Activated CD4-positive, alpha-beta T cell treated with anti-CD3 and anti-CD28 coated beads, Interleukin-2, Interleukin-4, amounts not matched to agents 100 ng/mL and 50 ng/mL, durations not matched to agents 16 hours and 8 hours (primary cell): Measurements from ENCODE around the gene CYSRT1.
"Not testable (repeated sequence)": the region's sequence is repeated elsewhere in the genome, so short reads cannot be mapped to it uniquely, and the experiment has no call there.

Experiments used
- DNase-seq: peaks from one replicate; pipeline ENCODE4 v3.0.0-alpha.2; 2020; ENCODE audit warnings: low spot score

Gene CYSRT1

DNA sequence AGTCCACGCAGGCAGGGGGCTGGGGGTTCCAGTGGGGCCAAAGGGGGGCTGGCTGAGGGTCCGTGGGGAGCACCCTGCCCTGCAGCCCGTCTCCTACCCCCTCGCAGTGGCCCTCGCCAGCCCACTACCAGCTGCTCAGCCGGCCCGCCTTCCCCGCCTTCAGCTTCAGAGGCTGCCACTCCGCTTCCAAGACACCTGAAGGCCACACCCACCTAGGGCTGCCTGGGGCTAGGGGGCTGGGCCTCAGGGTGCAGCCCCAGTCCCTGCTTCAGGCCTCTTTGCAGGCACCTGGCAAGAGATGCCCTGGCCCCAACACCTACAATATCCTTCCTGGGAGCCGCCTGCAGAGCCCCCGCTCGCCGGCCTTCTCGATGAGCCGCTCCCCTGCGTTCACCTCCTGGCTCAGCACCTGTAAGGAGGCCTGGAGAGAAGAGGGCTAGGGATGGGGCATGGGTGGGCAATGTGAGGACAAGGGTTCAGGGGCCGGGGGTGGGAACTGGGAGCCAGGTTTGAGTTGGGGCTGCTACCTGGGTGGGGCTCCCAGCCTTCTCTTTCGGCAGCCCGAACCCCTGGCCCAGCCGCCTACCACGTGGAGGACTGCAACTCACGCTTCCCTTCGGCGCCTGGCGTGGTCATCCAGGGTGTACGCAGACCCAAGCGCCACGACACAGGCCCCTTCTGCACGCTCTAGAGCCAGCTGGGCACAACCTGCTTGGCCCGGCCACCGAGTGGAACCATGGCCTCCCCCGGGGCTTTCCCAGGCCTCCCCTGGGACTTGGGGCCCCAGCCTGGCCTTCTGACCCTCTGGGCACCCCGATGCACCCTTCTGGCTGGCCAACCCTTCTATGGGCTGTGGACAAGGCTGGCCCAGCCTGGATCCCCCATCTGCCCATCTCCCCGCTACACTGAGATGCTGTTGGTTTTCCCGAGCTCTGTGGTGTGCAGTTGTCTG is 27.9 kb downstream of the CYSRT1 start:
- DNase-seq: no peak

DNA sequence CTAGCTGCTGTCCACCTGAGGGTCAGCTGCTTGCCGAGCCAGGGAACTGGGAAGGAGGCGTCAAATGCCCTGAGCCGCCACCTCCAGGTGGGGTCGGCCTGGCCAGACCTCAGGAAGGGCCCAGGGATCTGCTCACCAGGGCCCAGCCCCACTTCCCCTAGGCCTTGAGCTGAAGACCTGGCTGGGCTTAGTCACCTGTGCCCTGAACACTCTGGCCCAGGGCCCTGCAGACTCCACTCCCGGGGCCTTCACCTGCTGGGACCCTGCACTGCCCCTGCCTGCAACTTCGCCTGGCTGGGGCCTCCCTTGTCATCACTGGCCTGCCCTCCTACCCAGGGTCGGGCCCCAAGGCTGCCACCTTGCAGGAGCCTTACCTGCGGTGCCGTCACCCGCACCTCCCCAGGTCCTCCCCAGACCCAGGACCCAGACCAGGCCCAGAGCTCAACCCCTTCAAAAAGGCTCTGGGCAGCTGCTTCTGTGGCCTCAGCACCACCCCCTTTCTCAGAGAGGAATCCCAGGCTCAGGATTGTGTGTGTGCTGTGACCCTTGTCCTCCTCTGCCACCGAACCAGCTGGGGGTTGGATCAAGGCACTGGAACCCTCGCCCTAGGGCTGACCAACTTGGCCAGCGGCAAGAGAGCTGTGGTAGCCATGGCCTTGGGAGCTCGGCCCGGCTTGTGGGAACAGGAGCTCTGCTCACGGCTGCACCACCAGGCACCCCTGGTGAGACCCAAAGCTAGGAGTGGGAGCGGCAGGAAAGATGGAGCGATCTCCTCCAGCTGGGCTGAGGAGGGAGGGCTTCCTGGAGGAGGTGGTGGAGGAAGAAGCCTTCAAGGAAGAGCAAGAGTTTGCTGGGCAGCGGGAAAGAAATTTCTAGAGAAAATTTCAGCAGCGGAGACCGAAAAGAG is 29.0 kb downstream of the CYSRT1 start:
- no peak for DNase-seq

DNA sequence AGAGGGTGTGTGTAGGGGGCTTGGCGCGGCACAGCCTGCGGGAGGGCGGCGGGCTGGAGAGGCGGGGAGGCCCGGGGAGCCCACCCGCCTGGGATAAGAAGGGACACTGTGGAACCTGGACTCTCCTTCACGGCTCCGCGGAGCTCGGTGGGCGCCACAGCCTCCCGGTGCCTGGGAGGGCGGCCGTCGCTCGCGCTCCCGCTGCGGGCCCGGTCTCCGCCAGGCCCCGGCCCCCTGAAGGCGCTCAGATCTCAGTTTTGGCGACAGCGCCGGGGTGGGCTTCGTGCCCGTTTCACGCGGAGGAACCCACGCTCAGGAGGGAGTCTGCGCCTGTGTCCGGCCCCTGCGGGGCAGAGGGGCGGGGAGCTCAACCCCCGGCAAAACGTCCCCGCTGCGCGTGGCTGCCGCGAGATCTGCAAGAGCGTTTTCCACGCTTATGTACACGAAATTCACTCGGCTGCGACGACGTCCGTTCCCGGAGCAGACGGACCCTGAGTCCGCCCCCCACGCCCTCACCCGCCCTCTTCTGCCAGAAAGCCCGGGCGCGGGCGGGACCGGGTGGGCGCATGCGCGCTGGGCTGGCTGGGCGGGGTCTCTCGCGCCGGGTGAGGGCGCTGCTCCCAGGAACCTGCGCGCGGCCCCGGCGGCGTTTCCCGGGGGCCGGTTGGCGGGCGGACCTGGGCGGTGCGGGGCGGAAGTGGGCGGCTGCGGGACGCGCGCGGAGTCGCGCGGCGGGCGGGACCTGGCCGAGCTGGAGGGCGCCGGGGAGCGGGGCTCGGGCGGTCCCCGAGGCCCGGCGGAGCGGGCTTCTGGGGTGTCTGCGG is 29.9 kb downstream of the CYSRT1 start, which contains the start of gene NELFB:
Gene NELFB (plus strand): TSS at position 704 of the 824 bp plus-strand sequence.
- DNase-seq: peak; percentile 95

DNA sequence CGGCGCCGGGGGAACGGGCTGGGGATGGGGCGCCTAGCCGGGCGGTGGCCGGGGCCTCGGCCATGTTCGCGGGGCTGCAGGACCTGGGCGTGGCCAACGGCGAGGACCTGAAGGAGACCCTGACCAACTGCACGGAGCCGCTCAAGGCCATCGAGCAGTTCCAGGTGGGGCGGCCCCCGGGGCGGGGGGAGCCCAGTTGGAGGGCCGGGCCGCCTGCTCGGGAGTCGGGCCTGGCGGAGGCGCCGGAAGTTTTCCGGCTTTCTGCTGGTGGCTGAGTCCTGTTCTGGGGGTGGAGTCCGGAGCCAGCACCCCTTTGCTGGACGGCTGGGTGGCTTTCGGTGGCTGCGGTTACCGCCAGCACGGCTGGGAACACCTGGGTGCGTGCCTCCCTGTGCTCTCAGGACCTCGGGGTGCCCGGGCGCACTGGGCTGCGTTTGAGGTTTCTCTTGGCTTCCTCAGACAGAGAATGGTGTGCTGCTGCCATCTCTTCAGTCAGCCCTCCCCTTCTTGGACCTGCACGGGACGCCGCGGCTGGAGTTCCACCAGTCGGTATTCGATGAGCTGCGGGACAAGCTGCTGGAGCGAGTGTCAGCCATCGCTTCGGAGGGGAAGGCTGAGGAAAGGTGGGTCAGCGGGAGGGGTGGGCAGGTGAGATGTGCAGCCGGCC is 30.6 kb downstream of the CYSRT1 start:
- peak; percentile 37 for DNase-seq

DNA sequence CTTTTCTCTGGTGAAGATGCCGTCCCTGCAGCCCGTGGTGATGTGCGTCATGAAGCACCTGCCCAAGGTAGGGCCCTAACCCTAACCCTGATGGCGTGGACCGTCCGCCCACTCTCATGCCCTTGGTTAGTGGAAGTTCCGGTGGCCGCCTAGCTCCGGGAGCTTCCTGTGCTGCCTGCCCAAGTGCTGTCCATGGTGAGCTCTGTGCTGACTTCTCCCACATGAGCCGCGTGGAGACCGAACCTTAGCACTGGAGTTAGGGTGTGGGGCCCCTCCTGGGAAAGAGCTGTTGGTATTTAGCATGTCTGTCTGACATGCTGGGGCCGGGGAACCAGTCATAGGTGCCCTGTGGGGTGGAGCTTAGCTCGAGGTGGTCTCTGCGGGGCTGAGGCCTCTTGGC is 31.4 kb downstream of the CYSRT1 start:
- no peak for DNase-seq

DNA sequence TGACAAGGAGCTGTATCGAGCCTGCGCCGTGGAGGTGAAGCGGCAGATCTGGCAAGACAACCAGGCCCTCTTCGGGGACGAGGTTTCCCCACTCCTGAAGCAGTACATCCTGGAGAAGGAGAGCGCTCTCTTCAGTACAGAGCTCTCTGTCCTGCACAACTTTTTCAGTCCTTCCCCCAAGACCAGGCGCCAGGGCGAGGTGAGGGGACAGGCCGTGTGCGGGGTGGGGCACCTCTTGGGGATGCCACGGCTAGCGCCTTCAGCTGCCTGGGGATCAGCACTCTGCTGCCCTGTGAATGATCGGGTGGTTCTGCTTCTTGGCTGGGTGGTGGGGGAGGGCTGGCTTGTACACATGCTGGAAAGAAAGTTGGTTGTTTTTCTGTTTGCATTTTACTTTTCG is 31.9 kb downstream of the CYSRT1 start:
- no peak for DNase-seq

DNA sequence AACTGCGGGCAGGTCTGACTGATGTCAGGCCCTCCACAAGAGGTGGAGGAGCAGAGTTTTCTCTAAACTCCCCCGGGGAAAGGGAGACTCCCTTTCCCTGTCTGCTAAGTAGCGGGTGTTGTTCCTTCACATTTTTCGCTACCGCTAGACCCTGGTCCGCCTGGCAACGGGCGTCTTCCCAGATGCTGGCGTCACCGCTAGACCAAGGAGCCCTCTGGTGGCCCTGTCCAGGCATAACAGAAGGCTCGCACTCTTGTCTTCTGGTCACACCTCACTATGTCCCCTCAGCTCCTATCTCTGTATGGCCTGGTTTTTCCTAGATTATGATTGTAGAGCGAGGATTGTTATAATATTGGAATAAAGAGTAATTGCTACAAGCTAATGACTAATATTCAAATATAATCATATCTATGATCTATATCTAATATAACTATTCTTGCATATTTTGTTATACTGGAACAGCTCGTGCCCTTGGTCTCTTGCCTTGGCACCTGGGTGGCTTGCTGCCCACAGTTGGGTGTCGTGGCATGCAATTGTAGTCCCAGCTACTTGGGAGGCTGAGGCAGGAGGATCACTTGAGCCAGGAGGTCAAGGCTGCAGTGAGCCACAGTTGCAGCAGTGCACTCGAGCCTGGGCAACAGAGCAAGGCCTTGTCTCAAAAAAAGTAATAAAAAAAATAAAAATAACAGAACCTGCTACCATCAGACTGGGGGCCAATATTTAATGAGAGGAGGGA is 37.4 kb downstream of the CYSRT1 start:
- DNase-seq: not testable (repeated sequence)

DNA sequence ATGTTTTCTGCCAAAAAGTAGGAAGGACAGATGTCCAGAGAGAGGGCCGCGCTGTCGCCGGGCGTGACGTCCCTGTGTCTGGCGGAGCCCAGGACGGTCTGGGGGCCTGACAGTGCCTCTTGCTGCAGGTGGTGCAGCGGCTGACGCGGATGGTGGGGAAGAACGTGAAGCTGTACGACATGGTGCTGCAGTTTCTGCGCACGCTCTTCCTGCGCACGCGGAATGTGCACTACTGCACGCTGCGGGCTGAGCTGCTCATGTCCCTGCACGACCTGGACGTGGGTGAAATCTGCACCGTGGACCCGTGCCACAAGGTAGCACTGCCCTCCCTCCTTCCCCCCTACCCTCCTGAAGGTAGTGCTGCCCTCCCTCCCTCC is 37.9 kb downstream of the CYSRT1 start:
- no peak for DNase-seq

DNA sequence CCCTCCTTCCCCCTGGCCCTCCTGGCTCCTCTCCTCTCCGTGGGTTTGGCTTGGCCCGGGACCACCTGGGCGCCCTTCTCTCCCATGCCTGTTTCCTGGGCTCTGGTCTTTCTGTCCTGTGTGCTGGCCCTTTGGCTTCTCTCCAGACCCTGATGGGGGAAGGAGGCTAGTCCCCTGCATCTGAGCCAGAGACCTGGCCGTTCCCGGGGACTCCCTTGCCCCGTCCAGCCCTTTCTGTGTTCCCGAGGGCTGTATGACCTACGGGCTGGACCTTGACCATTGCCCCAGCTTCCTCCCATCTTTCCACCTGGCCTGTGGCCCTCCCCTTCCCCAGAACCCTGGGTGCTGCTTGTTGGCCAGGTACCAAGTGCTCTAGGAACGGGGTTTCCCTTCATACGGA is 38.5 kb downstream of the CYSRT1 start:
- DNase-seq: no peak

DNA sequence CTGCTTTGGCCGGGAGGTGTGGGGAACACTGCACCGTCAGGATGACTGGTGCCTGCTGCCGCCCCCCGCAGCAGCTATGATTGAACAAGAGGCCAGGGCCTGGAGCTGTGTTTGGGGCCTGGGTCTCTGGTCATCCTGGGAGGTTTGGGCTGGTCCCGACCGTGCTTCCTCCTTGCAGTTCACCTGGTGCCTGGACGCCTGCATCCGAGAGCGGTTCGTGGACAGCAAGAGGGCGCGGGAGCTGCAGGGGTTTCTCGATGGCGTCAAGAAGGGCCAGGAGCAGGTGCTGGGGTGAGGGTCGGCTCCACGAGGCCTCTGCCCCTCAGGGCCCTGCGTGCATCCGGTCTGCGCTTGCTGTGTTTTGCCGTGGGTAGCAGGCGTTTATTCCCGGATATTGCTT is 39.1 kb downstream of the CYSRT1 start:
- DNase-seq: no peak

DNA sequence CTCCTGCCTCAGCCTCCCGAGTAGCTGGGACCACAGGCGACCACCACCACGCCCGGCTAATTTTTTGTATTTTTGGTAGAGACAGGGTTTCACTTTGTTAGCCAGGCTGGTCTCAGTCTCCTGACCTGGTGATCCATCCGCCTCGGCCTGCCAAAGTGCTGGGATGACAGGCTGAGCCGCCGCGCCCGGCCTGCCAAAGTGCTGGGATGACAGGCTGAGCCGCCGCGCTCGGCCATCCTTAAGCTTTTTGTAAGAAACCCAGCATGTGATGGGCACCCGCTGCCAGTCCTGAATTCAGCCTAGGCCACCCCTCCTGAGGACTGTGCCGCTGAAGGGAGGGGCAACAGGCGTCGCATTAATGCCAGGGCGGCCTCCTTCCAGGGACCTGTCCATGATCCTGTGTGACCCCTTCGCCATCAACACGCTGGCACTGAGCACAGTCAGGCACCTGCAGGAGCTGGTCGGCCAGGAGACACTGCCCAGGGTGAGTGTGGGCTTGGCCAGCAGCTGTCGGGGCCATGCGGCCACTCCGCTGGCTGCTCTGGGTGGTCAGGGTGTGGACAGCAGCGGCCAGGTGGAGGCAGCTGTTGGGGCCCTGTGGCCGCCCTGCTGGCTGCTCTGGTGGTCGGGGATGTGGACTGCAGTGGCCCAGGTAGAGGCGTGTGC is 40.7 kb downstream of the CYSRT1 start:
- DNase-seq: no peak

DNA sequence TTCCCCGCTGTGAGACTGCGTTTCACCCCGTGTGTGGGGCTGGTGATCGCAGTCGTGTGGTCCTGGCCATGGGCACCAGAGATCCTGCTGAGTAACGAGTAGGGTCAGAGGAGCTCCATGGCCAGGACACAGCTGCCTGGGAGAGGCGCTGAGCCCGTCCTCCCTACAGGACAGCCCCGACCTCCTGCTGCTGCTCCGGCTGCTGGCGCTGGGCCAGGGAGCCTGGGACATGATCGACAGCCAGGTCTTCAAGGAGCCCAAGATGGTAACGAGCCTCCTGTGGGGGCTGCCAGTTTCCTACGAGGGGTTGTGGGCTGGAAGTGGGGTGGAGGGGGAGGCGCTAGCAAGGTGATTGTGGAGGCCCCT is 41.2 kb downstream of the CYSRT1 start:
- no peak for DNase-seq

DNA sequence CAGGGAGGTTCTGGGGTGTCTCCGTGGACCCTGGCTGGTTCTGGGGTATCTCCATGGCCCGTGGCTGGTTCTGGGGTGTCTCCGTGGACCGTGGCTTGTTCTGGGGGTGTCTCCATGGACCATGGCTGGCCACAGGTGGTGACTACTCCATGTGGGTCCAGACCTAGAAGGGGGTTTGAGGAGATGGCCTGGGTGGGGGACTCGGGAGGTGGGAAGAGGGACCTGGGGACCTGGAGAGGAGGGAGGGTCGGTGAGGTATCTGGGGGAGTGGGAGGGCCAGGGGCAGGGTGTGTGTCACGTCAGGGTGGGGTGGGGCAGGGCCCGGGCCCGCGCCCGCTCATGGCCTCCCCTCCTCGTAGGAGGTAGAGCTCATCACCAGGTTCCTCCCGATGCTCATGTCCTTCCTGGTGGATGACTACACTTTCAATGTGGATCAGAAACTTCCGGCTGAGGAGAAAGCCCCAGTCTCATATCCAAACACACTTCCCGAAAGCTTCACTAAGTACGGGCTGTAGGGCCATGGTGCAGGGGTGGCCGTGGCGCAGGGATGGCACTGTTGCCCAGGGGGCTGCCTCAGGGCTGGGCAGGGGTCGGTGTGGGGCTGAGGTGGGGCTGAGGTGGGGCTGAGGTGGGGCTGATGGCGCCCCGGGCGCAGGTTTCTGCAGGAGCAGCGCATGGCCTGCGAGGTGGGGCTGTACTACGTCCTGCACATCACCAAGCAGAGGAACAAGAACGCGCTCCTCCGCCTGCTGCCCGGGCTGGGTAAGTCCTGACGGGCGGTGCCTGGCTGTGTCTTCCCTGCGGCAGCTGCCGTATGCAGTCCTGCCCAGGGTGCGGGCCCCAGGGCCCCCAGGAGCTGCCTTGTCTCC is 41.8 kb downstream of the CYSRT1 start:
- no peak for DNase-seq

DNA sequence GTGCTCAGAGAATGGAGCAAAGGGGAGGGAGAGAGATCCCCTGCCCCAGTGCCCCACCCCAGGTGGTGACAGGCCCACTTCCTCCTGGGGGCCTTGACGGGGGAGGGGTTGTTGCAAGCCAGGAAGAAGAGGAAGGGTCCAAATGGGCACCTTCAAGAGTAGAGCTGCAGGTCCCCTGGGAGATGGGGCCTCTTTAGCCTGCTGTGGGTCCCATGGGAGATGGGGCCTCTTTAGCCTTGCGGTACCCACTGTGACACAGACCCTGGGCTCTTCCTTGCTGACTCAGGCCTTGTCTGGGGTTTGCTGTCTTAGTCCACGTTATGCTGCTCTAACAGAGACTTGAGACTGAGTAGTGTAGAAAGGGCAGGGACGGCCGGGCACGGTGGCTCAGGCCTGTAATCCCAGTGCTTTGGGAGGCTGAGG is 43.0 kb downstream of the CYSRT1 start:
- DNase-seq: no peak

DNA sequence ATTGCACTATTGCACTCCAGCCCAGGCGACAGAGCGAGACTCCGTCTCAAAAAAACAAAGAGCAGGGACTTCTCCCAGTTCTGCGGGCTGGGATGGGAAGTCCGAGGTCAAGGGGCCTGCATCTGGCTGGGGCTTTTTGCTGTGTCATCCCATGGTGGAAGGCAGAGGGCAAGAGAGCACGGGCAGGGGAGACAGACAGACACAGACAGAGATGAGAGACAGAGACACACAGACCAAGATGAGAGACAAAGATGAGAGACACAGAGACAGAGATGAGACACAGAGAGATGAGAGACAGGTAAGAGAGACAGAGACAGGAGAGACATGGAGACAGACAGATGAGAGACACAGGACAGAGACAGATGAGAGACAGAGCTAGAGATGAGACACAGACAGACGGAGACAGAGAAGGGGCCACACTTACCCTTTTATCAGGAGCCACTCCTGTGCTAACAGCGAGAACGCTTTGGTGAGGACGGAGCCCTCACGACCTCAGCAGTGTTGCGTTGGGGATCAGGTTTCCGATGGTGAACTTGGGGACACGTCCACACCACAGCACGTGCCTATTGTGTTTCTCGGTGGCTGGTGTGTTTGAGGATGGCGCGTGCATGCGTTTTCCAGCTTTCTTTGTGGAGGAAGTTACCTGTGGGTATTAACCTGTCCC is 43.7 kb downstream of the CYSRT1 start:
- no peak for DNase-seq

DNA sequence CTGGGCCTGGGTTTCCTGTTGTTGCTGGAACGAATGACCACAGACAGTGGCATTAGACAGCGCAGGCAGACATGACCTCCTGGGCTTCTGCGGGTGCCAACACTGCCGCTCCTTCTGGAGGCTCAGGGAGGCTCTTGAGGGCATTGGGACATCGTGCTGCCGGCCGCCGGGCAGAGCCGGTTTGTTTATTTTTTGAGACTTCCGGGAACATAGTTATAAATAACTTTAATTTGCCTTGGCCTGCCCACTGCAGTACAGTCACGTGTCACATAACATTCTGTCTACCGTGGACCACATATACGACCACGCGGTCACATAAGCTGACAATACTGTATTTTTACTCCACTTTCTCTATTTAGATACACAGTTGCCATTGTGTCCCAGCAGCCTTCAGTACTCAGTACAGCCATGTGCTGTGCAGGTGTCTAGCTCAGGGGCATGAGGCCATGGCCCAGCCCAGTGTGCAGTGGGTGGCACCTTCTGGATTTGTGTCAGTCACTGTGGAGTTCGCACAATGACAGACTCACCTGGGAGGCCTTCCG is 44.3 kb downstream of the CYSRT1 start:
- no peak for DNase-seq

DNA sequence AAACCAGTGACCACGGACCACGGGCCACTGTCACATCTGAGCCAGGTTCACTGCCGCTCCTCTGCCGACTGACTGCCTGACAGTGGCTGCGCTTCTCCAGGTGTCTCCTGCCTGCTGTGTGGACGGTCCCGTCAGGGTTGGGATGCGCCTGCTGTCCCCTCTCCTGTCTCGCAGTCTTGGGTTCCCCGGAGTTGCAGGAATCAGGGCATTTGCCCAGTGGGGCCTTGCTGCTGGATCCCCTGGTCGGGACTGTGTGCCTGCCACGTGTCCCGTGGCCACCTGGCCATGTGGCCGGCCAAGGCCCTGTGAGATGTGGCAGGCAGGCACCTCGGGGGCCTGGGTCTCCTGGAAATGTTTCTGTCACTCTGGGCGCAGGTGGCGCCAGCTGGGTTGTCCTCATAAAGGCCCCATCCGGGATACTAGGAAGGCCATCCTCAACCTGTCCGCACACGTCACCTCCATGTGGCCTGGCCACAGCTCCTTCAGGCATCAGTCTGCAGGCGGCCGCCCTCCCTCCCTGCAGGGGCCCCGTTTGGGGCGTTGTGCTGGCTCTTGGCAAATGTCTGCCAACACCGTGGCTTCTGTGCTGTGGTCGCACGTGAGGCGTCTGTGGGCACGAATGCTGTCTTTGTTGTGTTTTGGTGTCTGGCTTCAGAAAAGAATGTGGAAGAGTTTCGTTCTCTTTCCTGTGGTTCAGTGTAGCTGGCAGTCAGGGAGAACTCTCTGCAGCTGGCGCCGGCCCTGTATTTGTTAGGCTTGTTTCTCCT is 46.1 kb downstream of the CYSRT1 start:
- DNase-seq: no peak

DNA sequence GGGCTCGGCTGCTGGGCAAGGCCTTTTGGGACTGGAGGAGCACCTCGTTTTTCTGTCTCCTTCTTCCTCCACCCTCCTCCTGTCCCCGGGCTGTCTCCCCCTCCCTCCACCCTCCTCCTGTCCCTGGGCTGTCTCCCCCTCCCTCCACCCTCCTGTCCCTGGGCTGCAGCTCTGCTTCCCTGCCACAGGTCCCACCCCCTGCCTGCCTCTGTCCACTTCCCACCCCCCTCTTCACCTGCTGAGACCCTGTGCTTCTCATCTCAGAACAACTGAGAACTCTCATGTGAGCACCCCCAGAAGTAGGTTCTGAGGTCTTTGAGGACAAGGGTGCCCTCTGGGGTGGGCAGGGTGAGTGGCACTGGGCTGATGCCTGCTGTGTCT is 46.7 kb downstream of the CYSRT1 start:
- DNase-seq: no peak
